Left colon (tissue), 2 donors: ENCODE measurements around the gene NCL. TPM values are rescaled to one million over a fixed set of nuclear protein-coding genes. Genes with fewer than 3 reads are reported as not detected.
"Not testable (repeated sequence)": the region's sequence is repeated elsewhere in the genome, so short reads cannot be mapped to it uniquely, and the experiment has no call there.

ENCODE experiments used
- ATAC-seq: fragments of 200-7000 bp; cut with Tn5 transposase; one replicate; pipeline ENCODE4 v1.9.1; 2020; ENCODE audit warnings: mild to moderate bottlenecking, moderate library complexity
- DNase-seq, 2 donors: peaks; one replicate each; pipeline ENCODE4 v3.0.0-alpha.2; 2020
- intact Hi-C, 2 donors: fragments of 100-400 bp; cut with DNase I in 1 of 2; cut with micrococcal nuclease in 1 of 2; formaldehyde crosslinking; loops; one replicate each; pipeline versions ENCODE4 v1.11.2 to v1.14.0; 2022; cut with DNase I, micrococcal nuclease
- total RNA-seq, 2 donors: library from RNA; stranded (reverse); fragmentation: NEBNext Ultra II Directional; extraction: Animal tissue kit (Norgen Biotek cat#: 25700); gene quantifications; one replicate each; pipeline ENCODE4 v1.2.1, GENCODE V29; 2021
- donor health status: DM: no; HTN: no; CAD: no.
- donor health status: DM: yes; HTN: yes; CAD: no.

The NCL gene
- total RNA-seq, 2 donors from 2014 or later: 229 to 335 TPM

GRCh38 chr2:231472816-231473215, 8.5 kb upstream of the NCL start:
- DNase-seq (no peak), ATAC-seq (no peak)

GRCh38 chr2:231470246-231470900, 6.1 kb upstream of the NCL start:
- ATAC-seq (no peak), DNase-seq (no peak)
- intact Hi-C loops: no loop called here

More at GRCh38 chr2:231472816-231473215, 8.5 kb upstream of the NCL start:
- intact Hi-C loops: no loop called here

GRCh38 chr2:231469583-231469950, 5.3 kb upstream of the NCL start:
- intact Hi-C loops: no loop called here
- ATAC-seq (no peak), DNase-seq (no peak)

GRCh38 chr2:231467613-231468530, 3.6 kb upstream of the NCL start:
- no peak for ATAC-seq
- intact Hi-C loops: no loop called here
- no peak for DNase-seq

- no peak for ATAC-seq
- DNase-seq: no peak
Measured at GRCh38 chr2:231467016-231467545, 2.8 kb upstream of the NCL start.

GRCh38 chr2:231464576-231465540, 574 bp upstream of the NCL start:
- ATAC-seq (peak; percentile 89), DNase-seq (peak in 1 of 2 donors; percentile 99)
- intact Hi-C loops: no loop called here

More at GRCh38 chr2:231467016-231467545, 2.8 kb upstream of the NCL start:
- intact Hi-C loops: no loop called here

GRCh38 chr2:231462729-231463465, 1.4 kb downstream of the NCL start:
- no peak for DNase-seq
- intact Hi-C loops: no loop called here
- ATAC-seq: no peak

- intact Hi-C loops: no loop called here
- ATAC-seq (no peak), DNase-seq (no peak)
Measured at GRCh38 chr2:231461516-231461971, 2.7 kb downstream of the NCL start.

- intact Hi-C loops, DNase-seq, ATAC-seq: not testable (repeated sequence)
Measured at GRCh38 chr2:231460841-231461240, 3.4 kb downstream of the NCL start.

- intact Hi-C loops: no loop called here
- no peak for DNase-seq
- ATAC-seq: no peak
Measured at GRCh38 chr2:231460073-231460835, 4.0 kb downstream of the NCL start.

- DNase-seq (no peak), ATAC-seq (no peak)
- intact Hi-C loops: no loop called here
Measured at GRCh38 chr2:231458368-231458767, 5.9 kb downstream of the NCL start.

GRCh38 chr2:231457101-231457500, 7.2 kb downstream of the NCL start:
- no peak for DNase-seq
- ATAC-seq: no peak
- intact Hi-C loops: no loop called here

GRCh38 chr2:231456295-231457004, 7.8 kb downstream of the NCL start:
- intact Hi-C loops: no loop called here
- ATAC-seq (no peak), DNase-seq (no peak)

- DNase-seq: no peak
- intact Hi-C loops: no loop called here
Measured at GRCh38 chr2:231455890-231456289, 8.4 kb downstream of the NCL start.

GRCh38 chr2:231455222-231455621, 9.1 kb downstream of the NCL start:
- intact Hi-C loops: no loop called here
- ATAC-seq: no peak

More at GRCh38 chr2:231455890-231456289, 8.4 kb downstream of the NCL start:
- no peak for ATAC-seq

GRCh38 chr2:231454361-231454791, 9.9 kb downstream of the NCL start:
- DNase-seq (no peak), ATAC-seq (no peak)
- intact Hi-C loops: no loop called here

More at GRCh38 chr2:231455222-231455621, 9.1 kb downstream of the NCL start:
- DNase-seq: no peak
